Measurements from ENCODE around the gene IER2.
"Not testable (repeated sequence)": the region's sequence is repeated elsewhere in the genome, so short reads cannot be mapped to it uniquely, and the experiment has no call there.

The IER2 gene

DNA sequence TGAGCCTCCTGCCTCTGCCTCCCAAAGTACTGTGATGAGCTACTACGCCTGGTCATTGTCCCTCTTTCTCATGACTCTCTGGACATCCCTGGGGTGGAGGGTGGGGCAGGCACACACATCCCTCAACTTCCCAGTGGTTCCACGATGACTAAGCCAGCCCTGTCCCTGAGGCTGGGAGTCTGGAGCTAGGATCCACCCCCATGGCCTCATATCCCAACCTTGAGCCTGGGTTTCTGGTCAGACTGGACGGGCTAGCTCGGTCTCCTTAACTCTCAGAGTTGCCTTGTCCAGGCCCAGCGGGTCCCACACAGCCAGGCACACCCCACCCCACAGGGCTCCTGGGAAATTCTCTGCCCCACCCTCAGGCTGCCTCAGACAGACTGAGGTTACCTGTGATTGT, 19.6 kb downstream of the IER2 start:
- peak; percentile 5 for DNase-seq (ENCODE audit: low spot score)
- TF ChIP-seq, protein P1, sequence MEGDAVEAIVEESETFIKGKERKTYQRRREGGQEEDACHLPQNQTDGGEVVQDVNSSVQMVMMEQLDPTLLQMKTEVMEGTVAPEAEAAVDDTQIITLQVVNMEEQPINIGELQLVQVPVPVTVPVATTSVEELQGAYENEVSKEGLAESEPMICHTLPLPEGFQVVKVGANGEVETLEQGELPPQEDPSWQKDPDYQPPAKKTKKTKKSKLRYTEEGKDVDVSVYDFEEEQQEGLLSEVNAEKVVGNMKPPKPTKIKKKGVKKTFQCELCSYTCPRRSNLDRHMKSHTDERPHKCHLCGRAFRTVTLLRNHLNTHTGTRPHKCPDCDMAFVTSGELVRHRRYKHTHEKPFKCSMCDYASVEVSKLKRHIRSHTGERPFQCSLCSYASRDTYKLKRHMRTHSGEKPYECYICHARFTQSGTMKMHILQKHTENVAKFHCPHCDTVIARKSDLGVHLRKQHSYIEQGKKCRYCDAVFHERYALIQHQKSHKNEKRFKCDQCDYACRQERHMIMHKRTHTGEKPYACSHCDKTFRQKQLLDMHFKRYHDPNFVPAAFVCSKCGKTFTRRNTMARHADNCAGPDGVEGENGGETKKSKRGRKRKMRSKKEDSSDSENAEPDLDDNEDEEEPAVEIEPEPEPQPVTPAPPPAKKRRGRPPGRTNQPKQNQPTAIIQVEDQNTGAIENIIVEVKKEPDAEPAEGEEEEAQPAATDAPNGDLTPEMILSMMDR (IDR thresholded peaks at IDR 0.05; ENCODE audit: extremely low read depth, insufficient read depth, missing control alignments): no peak
- in situ Hi-C loops (cut with MboI; ENCODE audit: low pct_unique_long_range_greater_than_20kb, low sequenced_read_pairs, unreplicated experiment): no loop called here

DNA sequence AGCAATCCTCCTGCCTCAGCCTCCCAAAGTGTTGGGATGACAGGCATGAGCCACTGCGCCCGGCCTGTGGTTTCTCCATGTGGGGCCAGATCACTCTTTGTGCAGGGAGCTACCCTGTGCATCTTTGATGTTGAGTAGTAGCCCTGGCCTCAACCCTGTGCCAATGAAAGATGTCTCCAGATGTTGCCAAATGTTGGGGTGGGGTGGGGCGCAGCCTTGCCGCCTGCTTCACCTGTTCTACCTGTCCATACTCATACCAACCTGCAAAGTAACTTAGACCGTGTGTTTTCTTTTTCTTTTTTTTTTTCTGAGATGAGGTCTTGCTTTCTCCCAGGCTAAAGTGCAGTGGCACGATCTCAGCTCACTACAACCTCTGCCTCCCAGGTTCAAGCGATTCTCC, 20.9 kb downstream of the IER2 start:
- in situ Hi-C loops (cut with MboI; ENCODE audit: low pct_unique_long_range_greater_than_20kb, low sequenced_read_pairs, unreplicated experiment): no loop called here
- TF ChIP-seq, protein P1 (IDR thresholded peaks at IDR 0.05; ENCODE audit: extremely low read depth, insufficient read depth, missing control alignments): no peak

DNA sequence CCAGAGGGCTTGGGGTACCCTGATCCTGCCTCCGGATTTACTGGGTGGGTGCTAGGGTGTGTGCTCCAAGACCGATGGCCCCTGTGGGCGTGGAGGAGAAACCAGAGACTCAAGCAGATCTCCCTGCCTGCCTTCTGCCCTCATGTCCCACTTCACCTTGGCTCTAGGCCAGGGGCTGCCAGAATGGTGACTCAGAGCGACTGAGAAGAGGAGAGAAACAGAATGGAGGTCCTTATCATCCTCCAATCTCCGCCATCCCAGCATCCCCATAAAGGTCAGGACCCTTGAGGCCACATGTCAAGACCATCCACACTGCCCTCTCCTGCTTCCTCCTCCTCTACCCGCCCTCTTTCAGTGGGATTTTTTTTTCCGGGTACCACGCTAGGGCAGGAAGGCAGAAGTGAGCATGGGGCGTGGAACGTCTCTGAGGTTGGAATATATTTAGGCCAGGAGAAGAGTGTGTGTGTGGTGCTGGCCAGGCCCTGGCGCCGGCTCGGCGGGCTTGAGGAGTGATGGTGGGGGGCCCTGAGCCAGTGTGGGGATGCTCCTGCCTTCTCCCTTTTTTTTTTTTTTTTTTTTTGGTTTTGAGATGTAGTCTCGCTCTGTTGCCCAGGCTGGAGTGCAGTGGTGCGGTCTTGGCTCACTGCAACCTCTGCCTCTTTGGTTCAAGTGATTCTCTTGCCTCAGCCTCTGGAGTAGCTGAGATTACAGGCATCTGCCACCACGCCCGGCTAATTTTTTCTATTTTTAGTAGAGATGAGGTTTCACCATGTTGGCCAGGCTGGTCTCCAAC, 22.3 kb downstream of the IER2 start:
- in situ Hi-C loops (cut with MboI; ENCODE audit: low pct_unique_long_range_greater_than_20kb, low sequenced_read_pairs, unreplicated experiment): no loop called here
- TF ChIP-seq, protein P1 (IDR thresholded peaks at IDR 0.05; ENCODE audit: extremely low read depth, insufficient read depth, missing control alignments): no peak
- DNase-seq (ENCODE audit: low spot score): peak; percentile 29

More for the DNA sequence above, 20.9 kb downstream of the IER2 start:
- no peak for DNase-seq (ENCODE audit: low spot score)

DNA sequence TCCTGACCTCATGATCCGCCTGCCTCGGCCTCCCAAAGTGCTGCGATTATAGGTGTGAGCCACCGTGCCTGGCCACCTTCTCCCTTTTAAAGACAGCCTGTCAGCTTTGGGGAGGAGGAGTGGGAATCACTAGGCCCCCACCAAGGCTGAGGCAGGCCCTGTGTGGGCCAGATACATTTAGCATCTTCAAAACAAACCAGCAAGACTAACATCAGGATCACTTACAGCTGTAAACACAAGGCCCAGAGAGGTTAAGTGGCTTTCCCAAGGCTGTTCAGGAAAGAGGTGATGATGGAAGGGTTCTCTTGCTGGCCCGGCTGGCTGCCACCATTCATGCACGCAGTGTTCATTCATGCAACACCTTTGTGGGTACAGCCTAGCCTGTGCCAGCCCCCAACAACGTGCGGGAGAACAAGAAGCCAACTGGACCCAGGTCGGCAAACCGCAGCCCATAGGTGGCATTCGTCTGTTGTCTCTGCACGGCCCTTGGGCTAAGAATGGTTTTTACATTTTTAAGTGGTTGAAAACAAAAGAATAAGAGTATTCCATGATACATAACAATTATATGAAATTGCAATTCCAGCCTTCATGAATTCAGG, 23.0 kb downstream of the IER2 start:
- in situ Hi-C loops (cut with MboI; ENCODE audit: low pct_unique_long_range_greater_than_20kb, low sequenced_read_pairs, unreplicated experiment): no loop called here
- DNase-seq (ENCODE audit: low spot score): no peak
- TF ChIP-seq, protein P1 (IDR thresholded peaks at IDR 0.05; ENCODE audit: extremely low read depth, insufficient read depth, missing control alignments): no peak

DNA sequence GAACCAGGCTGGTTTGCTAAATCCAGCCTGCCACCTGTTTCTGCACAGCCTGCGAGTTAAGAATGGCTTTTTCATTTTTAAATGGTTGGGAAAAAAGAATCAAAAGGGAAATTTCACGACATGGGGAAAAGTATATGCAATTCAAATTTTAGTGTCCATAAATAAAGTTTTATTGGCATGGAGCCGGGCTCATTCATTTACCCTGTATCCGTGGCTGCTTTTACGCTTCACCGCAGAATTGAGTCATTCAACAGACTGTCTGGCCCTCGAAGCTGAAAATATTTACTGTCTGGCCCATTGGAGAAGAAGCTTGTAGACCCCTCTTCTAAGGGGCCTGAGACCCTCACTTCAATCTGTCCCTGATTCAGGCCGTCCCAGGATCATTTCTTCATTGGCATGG, 26.1 kb downstream of the IER2 start:
- in situ Hi-C loops (cut with MboI; ENCODE audit: low pct_unique_long_range_greater_than_20kb, low sequenced_read_pairs, unreplicated experiment): no loop called here
- TF ChIP-seq, protein P1 (IDR thresholded peaks at IDR 0.05; ENCODE audit: extremely low read depth, insufficient read depth, missing control alignments): no peak
- DNase-seq (ENCODE audit: low spot score): no peak

DNA sequence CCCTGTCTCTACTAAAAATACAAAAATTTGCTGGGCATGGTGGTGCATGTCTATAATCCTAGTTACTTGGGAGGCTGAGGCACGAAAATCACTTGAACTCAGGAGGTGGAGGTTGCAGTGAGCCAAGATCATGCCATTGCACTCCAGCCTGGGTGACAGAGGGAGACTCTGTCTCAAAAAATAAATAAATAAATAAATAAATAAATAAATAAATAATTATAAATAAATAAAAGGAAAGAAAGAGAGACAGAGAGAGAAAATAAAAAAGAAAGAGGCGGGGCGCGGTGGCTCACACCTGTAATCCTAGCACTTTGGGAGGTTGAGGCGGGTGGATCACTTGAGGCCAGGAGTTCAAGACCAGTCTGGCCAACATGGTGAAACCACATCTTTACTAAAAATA, 27.4 kb downstream of the IER2 start:
- DNase-seq (ENCODE audit: low spot score); in situ Hi-C loops (cut with MboI; ENCODE audit: low pct_unique_long_range_greater_than_20kb, low sequenced_read_pairs, unreplicated experiment): not testable (repeated sequence)

DNA sequence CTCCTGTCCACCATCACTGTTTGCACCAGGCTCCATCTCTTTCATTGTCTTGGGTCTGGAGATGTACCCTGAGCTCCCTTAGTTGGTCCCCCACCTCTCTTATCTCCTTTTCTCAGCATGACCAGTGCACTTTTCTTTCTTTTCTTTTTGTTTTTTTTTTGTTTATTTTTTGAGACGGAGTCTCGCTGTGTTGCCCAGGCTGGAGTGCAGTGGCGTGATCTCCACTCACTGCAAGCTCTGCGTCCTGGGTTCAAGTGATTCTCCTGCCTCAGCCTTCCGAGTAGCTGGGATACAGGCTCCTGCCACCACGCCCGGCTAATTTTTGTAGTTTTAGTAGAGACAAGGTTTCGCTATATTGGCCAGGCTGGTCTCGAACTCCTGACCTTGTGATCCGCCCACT, 28.1 kb downstream of the IER2 start:
- DNase-seq (ENCODE audit: low spot score); in situ Hi-C loops (cut with MboI; ENCODE audit: low pct_unique_long_range_greater_than_20kb, low sequenced_read_pairs, unreplicated experiment): not testable (repeated sequence)
